OCI-LY3 (cell line): ENCODE measurements around the gene CCDC9B.

Experiments used
- CTCF ChIP-seq: fragments of 200-600, 300-600 bp; sonication (generic); IDR thresholded peaks from 2 replicates; pipeline ENCODE4 v1.5.1; 2014; ENCODE audit warnings: antibody characterized with exemption, low read length, low read depth
- EZH2phosphoT487 ChIP-seq: fragments of 200-600 bp; shearing (Covaris generic); IDR thresholded peaks from 2 replicates; pipeline ENCODE4 v1.6.1; 2018; ENCODE audit warnings: antibody characterized with exemption, mixed run types, low read depth

- no peak for TF ChIP-seq EZH2phosphoT487
- TF ChIP-seq CTCF = no peak
These were observed 23.5 kb upstream of the CCDC9B start for GRCh38 chr15:40364251-40364650.
